NT2/D1 (cell line): Measurements from ENCODE around the gene SLC4A4.

Source experiments
- YY1 ChIP-seq: IDR thresholded peaks from 2 replicates; pipeline ENCODE4 v1.6.1; 2011; ENCODE audit not compliant: insufficient read length, insufficient read depth
- ZNF274 ChIP-seq: IDR thresholded peaks from 2 replicates; pipeline ENCODE4 v1.6.1; 2011; ENCODE audit warnings: mild to moderate bottlenecking, low read depth, low read length

DNA sequence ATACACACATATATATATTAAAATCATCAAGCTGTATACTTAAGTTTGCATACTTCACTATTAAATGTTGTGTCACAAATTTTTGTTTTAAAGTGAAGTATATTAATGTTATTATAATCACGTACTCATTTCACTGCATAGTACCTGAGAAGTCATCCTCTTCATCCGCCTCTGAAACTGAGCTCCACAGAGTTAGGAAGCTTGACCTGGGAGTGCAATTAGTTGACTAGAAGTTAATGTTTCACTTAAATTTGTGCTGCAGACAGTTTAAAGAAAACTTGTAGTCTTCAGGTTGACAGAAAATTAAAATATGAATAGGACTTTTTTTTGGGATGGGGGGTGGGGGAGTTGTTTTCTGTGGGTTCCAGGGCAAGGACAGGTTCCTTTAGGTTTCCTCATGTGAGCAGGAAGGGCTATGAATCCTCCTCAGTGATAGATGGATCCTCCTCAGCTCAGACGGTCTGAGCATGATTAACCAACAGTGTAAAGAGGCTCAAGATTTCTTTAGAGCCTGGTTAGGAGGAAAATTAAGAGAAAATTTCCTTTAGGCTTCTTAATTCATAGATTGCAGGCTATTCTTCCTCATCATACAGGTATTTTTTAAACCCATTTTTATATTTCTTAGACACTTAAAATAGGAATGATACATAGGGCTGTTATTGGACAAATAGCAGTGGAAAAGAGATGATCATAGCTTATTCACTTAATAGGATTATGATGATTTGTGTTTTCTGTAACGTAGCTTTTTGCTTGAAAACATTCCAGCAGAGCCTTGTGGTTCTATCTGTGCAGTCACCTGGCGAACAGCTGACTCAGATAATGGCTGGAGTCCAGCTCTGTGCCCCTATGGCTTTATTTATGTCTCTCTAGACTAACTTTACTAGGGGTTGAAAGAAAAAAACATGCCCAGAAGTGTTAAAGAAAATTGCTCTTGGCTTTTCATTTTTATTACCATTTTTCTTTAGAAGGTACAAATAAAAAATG lies 102.7 kb downstream of the SLC4A4 start:
- TF ChIP-seq YY1, result no peak
- no peak for TF ChIP-seq ZNF274
